ENCODE data around the gene GPR42.
"Not testable (repeated sequence)": the region's sequence is repeated elsewhere in the genome, so short reads cannot be mapped to it uniquely, and the experiment has no call there.

The GPR42 gene

DNA sequence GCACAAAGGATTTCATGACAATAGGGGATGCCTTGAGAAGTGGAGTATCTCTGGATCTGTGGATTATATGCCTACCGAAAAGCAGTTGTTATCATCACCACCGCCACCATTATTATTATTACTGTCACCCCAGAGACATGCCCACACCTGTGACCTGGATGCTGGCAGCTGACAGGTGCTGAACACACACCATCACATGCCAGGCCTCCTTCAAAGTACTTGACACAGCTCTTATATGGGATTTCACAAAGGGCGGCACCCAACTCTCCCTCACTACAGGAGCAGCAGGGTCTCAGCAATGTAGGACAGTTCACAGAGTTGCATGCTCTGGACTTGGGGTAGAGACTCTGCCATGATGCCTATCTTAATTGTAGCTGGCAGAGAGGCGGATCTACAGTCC is 5.6 kb upstream of the GPR42 start:
- no peak for DNase-seq (ENCODE audit: extremely low read depth, low read depth)
- no peak overlapping the region for H3K4me3 ChIP-seq (replicated peaks; ENCODE audit: low read depth, low read length)
- TF ChIP-seq, protein P1, sequence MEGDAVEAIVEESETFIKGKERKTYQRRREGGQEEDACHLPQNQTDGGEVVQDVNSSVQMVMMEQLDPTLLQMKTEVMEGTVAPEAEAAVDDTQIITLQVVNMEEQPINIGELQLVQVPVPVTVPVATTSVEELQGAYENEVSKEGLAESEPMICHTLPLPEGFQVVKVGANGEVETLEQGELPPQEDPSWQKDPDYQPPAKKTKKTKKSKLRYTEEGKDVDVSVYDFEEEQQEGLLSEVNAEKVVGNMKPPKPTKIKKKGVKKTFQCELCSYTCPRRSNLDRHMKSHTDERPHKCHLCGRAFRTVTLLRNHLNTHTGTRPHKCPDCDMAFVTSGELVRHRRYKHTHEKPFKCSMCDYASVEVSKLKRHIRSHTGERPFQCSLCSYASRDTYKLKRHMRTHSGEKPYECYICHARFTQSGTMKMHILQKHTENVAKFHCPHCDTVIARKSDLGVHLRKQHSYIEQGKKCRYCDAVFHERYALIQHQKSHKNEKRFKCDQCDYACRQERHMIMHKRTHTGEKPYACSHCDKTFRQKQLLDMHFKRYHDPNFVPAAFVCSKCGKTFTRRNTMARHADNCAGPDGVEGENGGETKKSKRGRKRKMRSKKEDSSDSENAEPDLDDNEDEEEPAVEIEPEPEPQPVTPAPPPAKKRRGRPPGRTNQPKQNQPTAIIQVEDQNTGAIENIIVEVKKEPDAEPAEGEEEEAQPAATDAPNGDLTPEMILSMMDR (IDR thresholded peaks at IDR 0.05; ENCODE audit: low read depth, low read length, missing control alignments), result no peak

DNA sequence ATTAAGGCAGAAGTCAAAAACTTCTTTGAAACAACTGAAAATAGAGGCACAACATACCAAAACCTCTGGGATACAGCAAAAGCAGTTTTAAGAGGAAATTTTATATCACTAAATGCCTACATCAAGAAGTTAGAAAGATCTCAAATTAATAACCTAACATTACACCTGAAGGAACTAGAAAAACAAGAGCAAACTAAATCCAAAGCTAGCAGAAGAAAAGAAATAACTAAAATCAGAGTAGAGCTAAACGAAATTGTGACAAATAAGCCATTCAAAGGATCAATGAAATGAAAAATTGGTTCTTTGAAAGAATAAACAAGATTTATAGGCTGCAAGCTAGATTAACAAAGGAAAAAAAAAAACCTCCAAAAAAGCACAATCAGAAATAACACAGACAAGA is 2.5 kb upstream of the GPR42 start:
- TF ChIP-seq, protein P1 (IDR thresholded peaks at IDR 0.05; ENCODE audit: low read depth, low read length, missing control alignments), result no peak
- no peak for DNase-seq (ENCODE audit: extremely low read depth, low read depth)
- no peak overlapping the region for H3K4me3 ChIP-seq (replicated peaks; ENCODE audit: low read depth, low read length)

DNA sequence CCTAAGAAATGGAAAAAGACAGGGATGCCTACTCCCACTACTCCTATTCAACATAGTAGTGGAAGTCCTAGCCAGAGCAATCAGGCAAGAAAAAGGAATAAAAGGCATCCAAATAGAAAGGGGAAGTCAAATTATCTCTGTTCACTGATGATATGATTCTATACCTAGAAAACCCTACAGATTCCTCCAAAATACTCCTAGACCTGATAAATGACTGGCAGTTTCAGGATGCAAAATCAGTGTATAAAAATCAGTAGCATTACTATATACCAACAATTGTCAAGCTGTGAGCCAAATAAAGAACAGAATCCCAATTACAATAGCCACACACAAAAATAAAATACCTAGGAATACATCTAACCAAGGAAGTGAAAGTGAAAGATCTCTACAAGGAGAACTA is 1.3 kb upstream of the GPR42 start:
- TF ChIP-seq, protein P1 (IDR thresholded peaks at IDR 0.05; ENCODE audit: low read depth, low read length, missing control alignments), result no peak
- H3K4me3 ChIP-seq (replicated peaks; ENCODE audit: low read depth, low read length), result no peak overlapping the region
- no peak for DNase-seq (ENCODE audit: extremely low read depth, low read depth)

DNA sequence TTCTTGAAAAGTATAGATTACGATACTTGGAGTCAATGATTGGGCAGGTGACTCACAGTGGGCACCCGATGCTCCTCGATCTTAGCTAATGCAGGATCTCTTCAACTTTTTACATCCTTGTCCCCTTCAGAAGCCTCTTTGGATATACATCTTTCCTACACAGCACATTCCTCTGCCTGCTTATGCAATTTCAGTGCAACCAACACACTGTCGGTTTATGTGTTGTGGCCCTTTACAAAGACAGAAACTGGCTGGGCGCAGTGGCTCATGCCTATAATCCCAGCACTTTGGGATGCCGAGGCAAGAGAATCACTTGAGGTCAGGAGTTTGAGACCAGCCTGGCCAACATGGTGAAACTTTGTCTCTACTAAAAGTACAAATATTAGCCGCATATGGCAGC is 2.6 kb downstream of the GPR42 start:
- no peak for DNase-seq (ENCODE audit: extremely low read depth, low read depth)
- TF ChIP-seq, protein P1 (IDR thresholded peaks at IDR 0.05; ENCODE audit: low read depth, low read length, missing control alignments), result no peak
- H3K4me3 ChIP-seq (replicated peaks; ENCODE audit: low read depth, low read length), result no peak overlapping the region

DNA sequence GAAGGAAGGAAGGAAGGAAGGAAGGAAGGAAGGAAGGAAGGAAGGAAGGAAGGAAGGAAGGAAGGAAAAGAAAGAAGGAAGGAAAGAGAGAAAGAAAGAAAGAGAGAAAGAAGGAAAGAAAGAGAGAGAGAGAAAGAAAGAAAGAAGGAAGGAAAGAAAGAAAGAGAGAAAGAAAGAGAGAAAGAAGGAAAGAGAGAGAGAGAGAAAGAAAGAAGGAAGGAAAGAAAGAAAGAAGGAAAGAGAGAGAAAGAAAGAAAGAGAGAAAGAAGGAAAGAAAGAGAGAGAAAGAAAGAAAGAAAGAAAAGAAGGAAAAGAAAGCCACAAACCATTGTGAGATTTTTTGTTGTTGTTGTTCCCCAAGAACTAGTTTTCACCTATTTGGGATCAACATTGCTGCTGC is 3.2 kb downstream of the GPR42 start:
- not testable (repeated sequence) for DNase-seq (ENCODE audit: extremely low read depth, low read depth); H3K4me3 ChIP-seq (replicated peaks; ENCODE audit: low read depth, low read length)

DNA sequence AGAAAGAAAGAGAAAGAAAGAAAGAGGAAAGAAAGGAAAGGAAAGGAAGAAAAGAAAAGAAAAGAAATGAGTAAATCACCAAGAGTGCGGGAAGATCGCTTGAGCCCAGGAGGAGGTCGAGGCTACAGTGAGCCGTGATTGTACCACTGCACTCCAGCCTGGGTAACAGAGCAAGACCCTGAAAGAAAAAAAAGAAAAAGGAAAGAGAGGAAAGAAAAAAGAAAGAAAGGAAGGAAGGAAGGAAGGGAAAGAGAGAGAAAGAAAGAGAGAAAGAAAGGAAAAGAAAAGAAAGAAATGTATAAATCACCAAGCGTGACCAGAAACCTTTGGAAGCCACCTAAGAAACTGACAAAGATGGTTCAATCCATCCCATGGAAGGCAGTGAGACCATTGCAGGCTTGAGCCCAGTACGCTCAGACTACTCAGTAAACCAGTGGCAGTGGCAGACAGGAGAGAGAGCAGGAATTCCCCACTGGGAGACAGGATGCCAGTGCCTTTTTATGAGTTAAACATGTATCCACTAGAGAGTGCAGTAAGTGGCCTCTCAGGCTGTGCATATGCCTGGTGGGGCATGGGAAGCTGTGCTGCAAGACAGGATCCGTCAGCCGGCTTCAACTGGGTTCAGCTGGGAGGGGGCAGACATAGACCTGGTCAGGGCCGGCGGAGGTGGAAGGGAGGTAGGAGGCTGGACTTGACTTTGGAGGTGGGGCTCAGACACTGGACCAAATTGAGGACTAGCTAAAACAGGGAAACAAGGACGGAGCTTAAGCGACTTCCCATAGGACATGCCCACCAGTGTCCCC is 4.8 kb downstream of the GPR42 start:
- H3K4me3 ChIP-seq (replicated peaks; ENCODE audit: low read depth, low read length), result no peak overlapping the region
- DNase-seq (ENCODE audit: extremely low read depth, low read depth), result no peak
- TF ChIP-seq, protein P1 (IDR thresholded peaks at IDR 0.05; ENCODE audit: low read depth, low read length, missing control alignments), result no peak

DNA sequence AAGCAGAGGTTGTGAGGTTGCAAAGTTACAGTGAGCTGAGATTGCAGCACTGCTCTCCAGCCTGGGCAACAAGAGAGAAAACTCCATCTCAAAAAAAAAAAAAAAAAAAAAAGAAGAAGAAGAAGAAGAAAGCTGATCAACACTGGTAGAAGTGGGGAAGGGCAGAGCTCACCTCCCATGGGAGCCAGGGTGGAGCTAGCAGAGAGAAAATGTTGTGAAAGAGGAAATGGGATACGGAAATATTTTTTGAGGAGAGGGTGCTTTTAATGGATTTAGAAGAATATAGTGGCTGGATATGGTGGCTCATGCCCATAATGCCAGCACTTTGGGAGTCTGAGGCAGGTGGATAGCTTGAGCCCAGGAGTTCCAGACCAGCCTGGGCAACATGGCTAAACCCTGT is 6.8 kb downstream of the GPR42 start:
- H3K4me3 ChIP-seq (replicated peaks; ENCODE audit: low read depth, low read length), result no peak overlapping the region
- TF ChIP-seq, protein P1 (IDR thresholded peaks at IDR 0.05; ENCODE audit: low read depth, low read length, missing control alignments), result no peak
- DNase-seq (ENCODE audit: extremely low read depth, low read depth), result no peak
